Measurements from ENCODE around the gene PAQR6.
A peak's percentile ranks its signal among the peaks of the same experiment; 100 is the strongest.

The PAQR6 gene

GRCh38 chr1:156245451-156246232, 2.2 kb downstream of the PAQR6 start:
- TF ChIP-seq, protein P1, sequence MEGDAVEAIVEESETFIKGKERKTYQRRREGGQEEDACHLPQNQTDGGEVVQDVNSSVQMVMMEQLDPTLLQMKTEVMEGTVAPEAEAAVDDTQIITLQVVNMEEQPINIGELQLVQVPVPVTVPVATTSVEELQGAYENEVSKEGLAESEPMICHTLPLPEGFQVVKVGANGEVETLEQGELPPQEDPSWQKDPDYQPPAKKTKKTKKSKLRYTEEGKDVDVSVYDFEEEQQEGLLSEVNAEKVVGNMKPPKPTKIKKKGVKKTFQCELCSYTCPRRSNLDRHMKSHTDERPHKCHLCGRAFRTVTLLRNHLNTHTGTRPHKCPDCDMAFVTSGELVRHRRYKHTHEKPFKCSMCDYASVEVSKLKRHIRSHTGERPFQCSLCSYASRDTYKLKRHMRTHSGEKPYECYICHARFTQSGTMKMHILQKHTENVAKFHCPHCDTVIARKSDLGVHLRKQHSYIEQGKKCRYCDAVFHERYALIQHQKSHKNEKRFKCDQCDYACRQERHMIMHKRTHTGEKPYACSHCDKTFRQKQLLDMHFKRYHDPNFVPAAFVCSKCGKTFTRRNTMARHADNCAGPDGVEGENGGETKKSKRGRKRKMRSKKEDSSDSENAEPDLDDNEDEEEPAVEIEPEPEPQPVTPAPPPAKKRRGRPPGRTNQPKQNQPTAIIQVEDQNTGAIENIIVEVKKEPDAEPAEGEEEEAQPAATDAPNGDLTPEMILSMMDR (conservative IDR thresholded peaks at IDR 0.05; ENCODE audit: low read depth, low read length): no peak
- peak overlapping the region; percentile 30 for H3K4me3 ChIP-seq (ENCODE audit: low read length)
- DNase-seq (ENCODE audit: low read depth): no peak

- TF ChIP-seq, protein P1 (conservative IDR thresholded peaks at IDR 0.05; ENCODE audit: low read depth, low read length): no peak
- no peak for DNase-seq (ENCODE audit: low read depth)
- no peak overlapping the region for H3K4me3 ChIP-seq (ENCODE audit: low read length)
Observed at GRCh38 chr1:156244712-156245111, 3.1 kb downstream of the PAQR6 start.

- no peak for DNase-seq (ENCODE audit: low read depth)
- TF ChIP-seq, protein P1 (conservative IDR thresholded peaks at IDR 0.05; ENCODE audit: low read depth, low read length): no peak
- H3K4me3 ChIP-seq (ENCODE audit: low read length): no peak overlapping the region
Observed at GRCh38 chr1:156244126-156244525, 3.7 kb downstream of the PAQR6 start.

DNA sequence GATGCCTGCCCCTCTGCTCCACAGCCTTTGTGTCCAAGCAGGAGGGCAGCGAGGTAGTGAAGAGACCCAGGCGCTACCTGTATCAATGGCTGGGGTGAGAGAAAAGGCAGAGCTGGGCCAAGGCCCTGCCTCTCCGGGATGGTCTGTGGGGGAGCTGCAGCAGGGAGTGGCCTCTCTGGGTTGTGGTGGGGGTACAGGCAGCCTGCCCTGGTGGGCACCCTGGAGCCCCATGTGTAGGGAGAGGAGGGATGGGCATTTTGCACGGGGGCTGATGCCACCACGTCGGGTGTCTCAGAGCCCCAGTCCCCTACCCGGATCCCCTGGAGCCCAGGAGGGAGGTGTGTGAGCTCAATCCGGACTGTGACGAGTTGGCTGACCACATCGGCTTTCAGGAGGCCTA, 5.1 kb downstream of the PAQR6 start:
- TF ChIP-seq, protein P1 (conservative IDR thresholded peaks at IDR 0.05; ENCODE audit: low read depth, low read length): no peak
- no peak for DNase-seq (ENCODE audit: low read depth)
- H3K4me3 ChIP-seq (ENCODE audit: low read length): no peak overlapping the region

DNA sequence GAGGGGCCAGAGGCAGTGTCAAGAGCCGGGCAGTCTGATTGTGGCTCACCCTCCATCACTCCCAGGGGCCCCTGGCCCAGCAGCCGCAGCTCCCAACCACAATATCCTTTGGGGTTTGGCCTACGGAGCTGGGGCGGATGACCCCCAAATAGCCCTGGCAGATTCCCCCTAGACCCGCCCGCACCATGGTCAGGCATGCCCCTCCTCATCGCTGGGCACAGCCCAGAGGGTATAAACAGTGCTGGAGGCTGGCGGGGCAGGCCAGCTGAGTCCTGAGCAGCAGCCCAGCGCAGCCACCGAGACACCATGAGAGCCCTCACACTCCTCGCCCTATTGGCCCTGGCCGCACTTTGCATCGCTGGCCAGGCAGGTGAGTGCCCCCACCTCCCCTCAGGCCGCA, 5.9 kb downstream of the PAQR6 start, which contains the start of gene BGLAP:
Gene BGLAP, plus strand, starts transcription at position 259 of the 400 bp plus-strand sequence. Its CDS starts 48 bp downstream, at position 307.
- no peak for DNase-seq (ENCODE audit: low read depth)
- TF ChIP-seq, protein P1 (conservative IDR thresholded peaks at IDR 0.05; ENCODE audit: low read depth, low read length): no peak
- H3K4me3 ChIP-seq (ENCODE audit: low read length): no peak within 1 kb of the TSS

GRCh38 chr1:156241311-156241811, 6.5 kb downstream of the PAQR6 start:
- no peak for DNase-seq (ENCODE audit: low read depth)
- H3K4me3 ChIP-seq (ENCODE audit: low read length): no peak overlapping the region
- TF ChIP-seq, protein P1 (conservative IDR thresholded peaks at IDR 0.05; ENCODE audit: low read depth, low read length): no peak

DNA sequence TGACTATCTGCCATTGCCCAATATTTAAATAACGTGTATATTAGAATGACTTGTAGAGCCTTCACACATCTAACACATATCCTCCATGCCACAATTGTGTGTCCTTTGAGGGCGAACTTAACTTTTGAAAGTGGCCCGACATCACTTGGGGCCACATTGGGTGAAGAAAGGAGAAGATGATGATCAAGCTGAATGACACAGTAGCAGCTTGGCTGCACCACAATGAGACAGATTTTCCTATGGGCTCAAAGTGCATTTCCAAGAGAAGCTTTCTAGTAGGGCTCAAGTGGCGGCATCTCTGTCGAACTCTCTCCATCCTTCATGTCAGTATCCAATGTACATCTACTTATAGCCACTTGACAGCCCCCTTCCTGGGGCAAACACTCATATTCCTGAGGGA, 9.6 kb downstream of the PAQR6 start:
- TF ChIP-seq, protein P1 (conservative IDR thresholded peaks at IDR 0.05; ENCODE audit: low read depth, low read length): no peak
- DNase-seq (ENCODE audit: low read depth): no peak
- no peak overlapping the region for H3K4me3 ChIP-seq (ENCODE audit: low read length)
